HG03039 (cell line): Measurements from ENCODE around the gene DGKH.
"Not testable (repeated sequence)": the region's sequence is repeated elsewhere in the genome, so short reads cannot be mapped to it uniquely, and the experiment has no call there.

Experiments
- ATAC-seq: cut with Tn5 transposase; IDR thresholded peaks from one replicate; pipeline ENCODE4 v1.9.1; 2021; ENCODE audit warnings: mild to moderate bottlenecking, moderate library complexity; ENCODE audit not compliant: unreplicated experiment

DGKH gene

DNA sequence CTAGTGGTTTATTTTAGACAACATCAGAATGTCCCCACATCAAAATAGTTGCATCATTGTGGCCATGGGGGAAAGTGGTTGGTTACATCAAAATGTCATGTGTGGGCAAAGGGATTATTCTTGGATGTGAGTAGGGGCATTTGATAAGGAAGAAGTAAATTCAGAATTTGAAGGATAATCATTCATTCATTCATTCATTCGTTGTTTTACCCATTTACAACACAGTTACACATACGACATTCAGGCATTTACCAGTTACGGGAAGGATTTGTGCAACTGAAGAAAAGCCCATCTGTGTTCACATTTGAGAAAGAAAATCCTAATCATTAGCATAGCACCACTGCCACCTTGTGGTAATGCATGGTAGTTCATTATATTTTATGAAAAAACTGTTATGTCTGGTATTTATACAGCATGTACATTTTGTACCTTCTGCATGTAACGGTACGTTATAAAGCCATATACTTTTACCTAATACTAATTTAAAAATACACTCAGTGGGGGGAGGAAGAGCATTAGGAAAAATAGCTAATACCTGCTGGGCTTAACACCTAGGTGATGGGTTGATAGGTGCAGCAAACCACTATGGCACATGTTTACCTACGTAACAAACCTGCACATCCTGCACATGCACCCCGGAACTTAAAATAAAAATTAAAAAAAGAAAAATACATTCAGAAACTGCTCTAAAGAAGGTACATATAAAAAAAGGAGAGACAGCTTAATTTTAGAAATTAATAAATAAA, 62.1 kb downstream of the DGKH start:
- no peak for ATAC-seq

GRCh38 chr13:42112864-42113263, 64.4 kb downstream of the DGKH start:
- no peak for ATAC-seq

- no peak for ATAC-seq
Observed at GRCh38 chr13:42113478-42113877, 65.0 kb downstream of the DGKH start.

- ATAC-seq = no peak
Observed at GRCh38 chr13:42114278-42114677, 65.8 kb downstream of the DGKH start.

- ATAC-seq = no peak
Observed at GRCh38 chr13:42114912-42115311, 66.5 kb downstream of the DGKH start.

DNA sequence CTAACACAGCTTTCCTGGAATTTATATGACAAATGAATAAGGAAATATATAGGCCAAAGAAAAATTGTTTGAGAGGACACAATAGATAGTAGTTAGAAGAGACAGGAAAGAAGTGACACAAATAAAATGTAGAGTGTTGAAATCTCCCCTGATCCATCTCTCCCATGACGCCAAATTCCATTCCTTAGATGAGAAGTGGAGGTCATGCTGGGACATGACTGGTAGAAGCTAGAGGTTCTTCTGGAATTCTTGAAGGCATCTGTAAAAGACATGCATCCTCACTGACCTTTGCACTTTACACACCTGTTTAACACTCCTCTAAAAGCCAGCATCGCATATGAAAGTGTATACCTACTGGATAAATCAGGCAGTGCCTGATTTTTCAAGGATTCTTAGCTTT, 67.8 kb downstream of the DGKH start:
- ATAC-seq = no peak

- no peak for ATAC-seq
Observed at GRCh38 chr13:42119041-42119440, 70.6 kb downstream of the DGKH start.

DNA sequence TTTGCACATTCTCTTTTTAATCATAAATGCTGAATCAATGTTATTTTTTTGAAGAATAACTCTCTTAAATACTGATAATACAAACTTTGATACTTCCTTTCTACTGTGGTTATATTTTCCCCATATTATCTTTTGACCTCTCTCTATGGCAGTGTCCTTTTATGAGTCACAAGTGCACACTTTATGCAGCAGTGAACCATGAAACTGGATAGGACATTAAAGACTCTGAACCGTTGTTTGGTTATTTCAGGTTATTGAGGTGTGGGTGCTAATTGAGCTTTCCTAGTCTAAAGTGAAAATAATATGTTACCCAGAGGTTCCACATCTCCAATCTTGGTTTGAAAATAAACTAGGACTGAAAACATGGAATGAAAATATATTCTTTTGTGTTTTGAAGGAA, 71.4 kb downstream of the DGKH start:
- ATAC-seq = no peak

GRCh38 chr13:42123600-42123999, 75.2 kb downstream of the DGKH start:
- no peak for ATAC-seq

DNA sequence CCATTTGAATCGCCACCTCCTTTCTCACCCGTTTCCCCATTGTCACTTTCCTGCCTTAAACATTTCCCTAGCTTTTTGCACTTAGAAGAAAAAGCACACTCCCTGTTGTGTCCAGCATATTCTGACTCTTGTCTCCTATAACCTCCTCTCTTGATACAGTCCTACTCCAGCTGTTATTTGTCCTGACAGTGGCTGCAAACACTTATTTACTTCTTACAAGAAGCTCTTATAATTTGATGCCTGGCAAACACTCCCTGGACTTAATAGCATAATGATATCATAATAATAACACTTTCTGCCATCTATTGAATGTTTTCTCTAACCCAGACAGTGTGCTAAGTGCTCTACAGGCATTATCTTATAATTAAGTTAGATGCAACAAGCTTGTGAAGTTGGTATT, 76.6 kb downstream of the DGKH start:
- no peak for ATAC-seq

- no peak for ATAC-seq
Observed at GRCh38 chr13:42127047-42127446, 78.6 kb downstream of the DGKH start.

DNA sequence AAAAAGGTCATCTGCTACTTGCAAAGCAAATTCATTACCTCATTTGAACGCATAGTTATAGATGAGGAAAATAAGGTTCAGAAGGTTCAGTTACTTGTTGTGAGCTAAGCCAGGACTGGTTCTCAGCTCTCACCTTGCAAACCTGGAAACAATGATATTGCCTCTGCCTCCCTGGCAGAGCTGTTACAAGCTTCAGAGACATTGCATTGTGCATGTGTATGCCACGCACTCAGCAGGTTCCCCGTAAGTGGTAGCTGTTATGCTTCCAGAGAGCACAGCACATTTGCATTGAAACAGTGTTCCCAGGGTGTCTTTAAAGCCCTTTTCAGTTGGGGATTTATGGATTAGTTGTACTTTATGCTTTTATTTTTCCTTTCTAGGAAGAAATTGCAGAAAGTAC, 80.6 kb downstream of the DGKH start:
- no peak for ATAC-seq

DNA sequence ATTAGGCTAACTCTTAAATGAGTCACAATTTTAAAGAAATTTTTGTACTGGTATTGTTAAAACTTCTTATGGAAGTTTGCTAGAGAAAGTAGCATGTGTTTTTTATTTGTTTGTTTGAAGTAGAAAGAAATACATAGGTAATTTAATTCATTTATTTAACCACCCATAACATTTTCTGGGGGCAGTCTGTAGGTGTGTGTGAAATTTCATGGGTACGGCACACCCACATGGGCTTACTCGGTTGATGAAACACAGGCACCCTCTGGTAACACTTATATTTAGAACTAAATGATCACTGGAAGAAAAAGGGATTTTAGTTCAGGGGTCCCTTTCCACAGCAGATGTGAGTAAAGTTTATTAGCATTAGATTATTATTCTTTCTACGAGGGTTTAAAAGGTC, 88.1 kb downstream of the DGKH start:
- no peak for ATAC-seq

DNA sequence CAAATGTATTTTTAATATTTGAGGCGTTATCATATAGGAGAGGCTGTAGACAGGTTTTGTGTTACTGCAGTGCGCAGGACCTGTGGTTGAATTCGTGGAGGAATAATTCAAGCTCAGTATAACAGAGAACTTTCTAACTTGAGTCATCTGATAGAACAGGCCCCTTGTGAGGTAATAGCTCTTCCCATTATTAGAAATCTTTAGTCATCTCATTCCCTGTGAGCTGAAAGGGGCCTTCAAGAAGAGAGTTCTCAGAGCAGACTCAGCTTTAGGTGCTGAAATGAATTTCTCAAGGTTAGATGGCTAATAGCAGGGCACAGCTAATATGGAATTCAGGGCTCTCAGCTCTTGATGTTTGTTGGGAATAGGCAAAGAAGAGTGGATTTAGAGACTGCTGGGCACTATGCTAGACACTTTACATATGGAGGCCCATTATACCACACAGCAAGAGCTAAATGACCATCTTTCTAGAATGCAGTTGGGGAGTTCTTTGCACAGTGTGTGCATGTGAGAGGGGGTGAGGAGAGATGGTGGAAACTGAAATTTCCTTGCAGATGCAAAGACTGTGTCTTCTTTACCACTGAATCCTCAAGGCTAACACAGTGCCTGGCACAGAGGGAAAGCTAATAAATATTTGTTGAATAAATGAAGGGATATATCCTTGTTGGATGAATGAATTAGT, 89.5 kb downstream of the DGKH start:
- peak; percentile 85 for ATAC-seq

- ATAC-seq = no peak
Observed at GRCh38 chr13:42140494-42140893, 92.0 kb downstream of the DGKH start.

DNA sequence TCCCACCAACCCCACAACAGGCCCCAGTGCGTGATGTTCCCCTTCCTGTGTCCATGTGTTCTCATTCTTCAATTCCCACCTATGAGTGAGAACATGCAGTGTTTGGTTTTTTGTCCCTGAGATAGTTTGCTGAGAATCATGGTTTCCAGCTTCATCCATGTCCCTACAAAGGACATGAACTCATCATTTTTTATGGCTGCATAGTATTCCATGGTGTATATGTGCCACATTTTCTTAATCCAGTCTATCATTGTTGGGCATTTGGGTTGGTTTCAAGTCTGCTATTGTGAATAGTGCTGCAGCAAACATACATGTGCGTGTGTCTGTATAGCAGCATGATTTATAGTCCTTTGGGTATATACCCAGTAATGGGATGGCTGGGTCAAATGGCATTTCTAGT, 92.6 kb downstream of the DGKH start:
- ATAC-seq = not testable (repeated sequence)

DNA sequence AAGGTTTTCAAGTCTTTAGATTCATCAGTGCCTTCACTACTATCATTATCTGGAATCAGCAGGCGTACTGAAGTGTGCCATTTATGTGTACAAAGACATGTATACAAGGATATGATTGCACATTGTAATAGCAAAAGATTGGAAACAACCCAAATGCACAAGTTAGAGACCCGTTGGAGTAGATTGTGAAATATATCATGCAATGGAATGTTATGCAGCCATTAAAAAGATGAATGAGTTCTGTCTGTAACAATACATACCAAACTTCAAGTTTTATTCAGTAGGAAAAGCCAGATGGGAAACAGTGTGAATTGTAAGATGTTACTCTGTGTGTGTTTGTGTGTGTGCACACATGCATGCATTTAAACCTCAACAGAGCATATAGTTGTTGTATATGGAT, 97.9 kb downstream of the DGKH start:
- no peak for ATAC-seq

DNA sequence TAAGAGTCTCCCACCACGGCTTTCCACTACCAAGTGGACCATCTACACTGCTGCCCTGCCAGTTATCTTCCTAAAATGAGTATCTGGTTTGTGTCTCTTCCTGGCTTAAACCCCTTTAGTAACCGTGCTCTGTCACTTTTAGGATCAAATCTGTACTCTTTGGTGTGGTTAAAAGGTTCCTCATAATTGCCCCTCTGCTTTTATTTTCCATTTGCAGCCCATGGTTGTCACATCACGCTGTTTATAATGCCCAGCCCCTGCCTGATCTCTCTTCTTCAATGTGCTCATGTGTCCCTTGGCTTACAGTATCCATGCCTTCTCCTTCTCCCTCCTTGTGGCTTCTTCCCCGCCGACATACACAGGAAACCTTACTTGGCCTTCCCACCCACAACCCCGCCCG, 100.1 kb downstream of the DGKH start:
- no peak for ATAC-seq

DNA sequence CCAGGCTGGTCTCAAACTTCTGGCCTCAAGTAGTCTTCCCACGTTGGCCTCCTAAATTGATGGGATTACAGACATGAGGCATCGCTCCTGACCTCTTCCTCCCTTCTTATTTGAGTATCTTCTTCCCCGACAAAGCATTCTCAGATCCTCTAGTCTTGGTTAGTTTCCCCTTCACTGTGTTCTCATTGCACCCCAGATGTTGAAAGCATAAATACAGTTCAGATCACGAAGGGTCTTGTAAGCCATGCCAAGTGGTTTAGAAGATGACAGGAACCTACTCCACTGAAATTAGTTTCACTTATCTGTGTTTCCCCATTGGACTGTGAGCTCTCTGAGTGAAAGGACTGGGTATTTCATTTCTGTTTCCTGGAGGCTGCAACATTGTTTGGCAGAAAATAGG, 100.7 kb downstream of the DGKH start:
- ATAC-seq = no peak

DNA sequence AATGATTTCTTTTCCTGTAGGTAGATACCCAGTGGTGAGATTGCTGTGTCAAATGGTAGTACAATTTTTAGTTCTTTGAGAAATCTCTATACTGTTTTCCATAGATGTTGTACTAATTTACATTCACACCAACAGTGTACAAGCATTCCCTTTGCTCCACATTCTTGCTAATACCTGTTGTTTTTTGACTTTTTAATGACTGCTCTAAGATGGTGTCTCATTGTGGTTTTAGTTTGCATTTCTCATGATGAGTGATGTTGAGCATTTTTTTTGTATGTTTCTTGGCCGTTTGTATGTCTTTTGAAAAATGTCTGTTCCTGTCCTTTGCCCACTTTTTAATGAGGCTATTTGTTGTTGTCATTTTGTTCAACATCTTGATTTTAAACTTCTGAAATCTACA, 103.3 kb downstream of the DGKH start:
- no peak for ATAC-seq

- no peak for ATAC-seq
Observed at GRCh38 chr13:42152495-42152894, 104.0 kb downstream of the DGKH start.

- ATAC-seq = no peak
Observed at GRCh38 chr13:42153199-42154113, 105.0 kb downstream of the DGKH start.
